SK-N-SH treated with all-trans-retinoic acid at 6 μM for 48 hours (cell line): ENCODE measurements around the gene JPH3.

Source experiments
- ATAC-seq: fragments of 200-7000 bp; cut with Tn5 transposase; 3 replicates; pipeline ENCODE4 v1.9.1; 2020; ENCODE audit warnings: mild to moderate bottlenecking, moderate library complexity
- ARNTL ChIP-seq: fragments of 450-650 bp; formaldehyde crosslinking; IDR thresholded peaks from 2 replicates; pipeline ENCODE4 v1.5.0; 2020; ENCODE audit warnings: low read depth, mild to moderate bottlenecking, moderate library complexity, borderline replicate concordance
- BACH2 ChIP-seq: fragments of 250-450 bp; sonication (Bioruptor Pico); IDR thresholded peaks from 2 replicates; pipeline ENCODE4 v1.9.0; 2021; ENCODE audit warnings: mild to moderate bottlenecking, borderline replicate concordance
- CSDC2 ChIP-seq: fragments of 250-450 bp; sonication (Bioruptor Pico); IDR thresholded peaks from 2 replicates; pipeline ENCODE4 v1.5.0; 2020; ENCODE audit warnings: mild to moderate bottlenecking, moderate library complexity
- ESRRG ChIP-seq: fragments of 250-450 bp; sonication (Bioruptor Pico); IDR thresholded peaks from 2 replicates; pipeline ENCODE4 v1.6.1; 2021; ENCODE audit warnings: mild to moderate bottlenecking
- ISL1 ChIP-seq: fragments of 250-450 bp; sonication (Bioruptor Pico); IDR thresholded peaks from 2 replicates; pipeline ENCODE4 v2.1.2; 2022; ENCODE audit warnings: mild to moderate bottlenecking, moderate library complexity
- OSR1 ChIP-seq: fragments of 250-450 bp; sonication (Bioruptor Pico); IDR thresholded peaks from 2 replicates; pipeline ENCODE4 v1.8.0; 2022; ENCODE audit warnings: moderate library complexity, mild to moderate bottlenecking, inconsistent platforms
- RARB ChIP-seq: fragments of 250-450 bp; sonication (Bioruptor Pico); IDR thresholded peaks from 2 replicates; pipeline ENCODE4 v1.8.0; 2021; ENCODE audit warnings: mild to moderate bottlenecking, moderate library complexity
- SNAI2 ChIP-seq: fragments of 250-450 bp; sonication (Bioruptor Pico); IDR thresholded peaks from 2 replicates; pipeline ENCODE4 v1.5.0; 2020; ENCODE audit warnings: mild to moderate bottlenecking, moderate library complexity
- TCF4 ChIP-seq: fragments of 250-450 bp; sonication (Bioruptor Pico); IDR thresholded peaks from 2 replicates; pipeline ENCODE4 v1.8.0; 2021; ENCODE audit warnings: mild to moderate bottlenecking, moderate library complexity, borderline replicate concordance
- TOX ChIP-seq: fragments of 250-450 bp; sonication (Bioruptor Pico); IDR thresholded peaks from 2 replicates; pipeline ENCODE4 v1.8.0; 2021; ENCODE audit warnings: mild to moderate bottlenecking, moderate library complexity, borderline replicate concordance
- ZC3H10 ChIP-seq: fragments of 250-450 bp; sonication (Bioruptor Pico); IDR thresholded peaks from 2 replicates; pipeline ENCODE4 v1.5.1; 2021; ENCODE audit warnings: mild to moderate bottlenecking, moderate library complexity
- ZFP3 ChIP-seq: fragments of 250-450 bp; sonication (Bioruptor Pico); IDR thresholded peaks from 2 replicates; pipeline ENCODE4 v1.5.0; 2020; ENCODE audit warnings: mild to moderate bottlenecking, moderate library complexity
- ZFP30 ChIP-seq: fragments of 450-650 bp; formaldehyde crosslinking; IDR thresholded peaks from 2 replicates; pipeline ENCODE4 v1.5.0; 2022; ENCODE audit warnings: mild to moderate bottlenecking, moderate library complexity
- ZNF565 ChIP-seq: fragments of 450-650 bp; formaldehyde crosslinking; conservative IDR thresholded peaks from 2 replicates; pipeline ENCODE4 v1.5.0; 2020; ENCODE audit warnings: low read depth, mild to moderate bottlenecking, moderate library complexity
- ZNF70 ChIP-seq: fragments of 450-650 bp; formaldehyde crosslinking; IDR thresholded peaks from 2 replicates; pipeline ENCODE4 v1.5.0; 2020; ENCODE audit warnings: mild to moderate bottlenecking, moderate library complexity
- ZNF8 ChIP-seq: fragments of 450-650 bp; formaldehyde crosslinking; IDR thresholded peaks from 2 replicates; pipeline ENCODE4 v1.5.0; 2020; ENCODE audit warnings: mild to moderate bottlenecking, moderate library complexity
- TF ChIP-seq, protein P1 (sequence below): fragments of 250-450 bp; sonication (Bioruptor Pico); IDR thresholded peaks from 2 replicates; pipeline ENCODE4 v1.8.0; 2021; ENCODE audit warnings: low read depth, mild to moderate bottlenecking, moderate library complexity, borderline replicate concordance
- TF ChIP-seq, protein P2 (sequence below): fragments of 250-450 bp; sonication (Bioruptor Pico); IDR thresholded peaks from 2 replicates; pipeline ENCODE4 v1.5.1; 2020; ENCODE audit warnings: low read depth, mild to moderate bottlenecking, moderate library complexity
- TF ChIP-seq, protein P3 (sequence below): fragments of 250-450 bp; sonication (Bioruptor Pico); IDR thresholded peaks from 2 replicates; pipeline ENCODE4 v1.5.0; 2020; ENCODE audit warnings: mild to moderate bottlenecking, moderate library complexity
- TF ChIP-seq, protein P4 (sequence below): fragments of 250-450 bp; sonication (Bioruptor Pico); IDR thresholded peaks from 2 replicates; pipeline ENCODE4 v1.5.1; 2021; ENCODE audit warnings: mild to moderate bottlenecking, moderate library complexity
- TF ChIP-seq, protein P5 (sequence below): fragments of 250-450 bp; sonication (Bioruptor Pico); IDR thresholded peaks from 2 replicates; pipeline ENCODE4 v1.8.0; 2020; ENCODE audit warnings: mild to moderate bottlenecking, moderate library complexity, borderline replicate concordance

Gene JPH3

DNA sequence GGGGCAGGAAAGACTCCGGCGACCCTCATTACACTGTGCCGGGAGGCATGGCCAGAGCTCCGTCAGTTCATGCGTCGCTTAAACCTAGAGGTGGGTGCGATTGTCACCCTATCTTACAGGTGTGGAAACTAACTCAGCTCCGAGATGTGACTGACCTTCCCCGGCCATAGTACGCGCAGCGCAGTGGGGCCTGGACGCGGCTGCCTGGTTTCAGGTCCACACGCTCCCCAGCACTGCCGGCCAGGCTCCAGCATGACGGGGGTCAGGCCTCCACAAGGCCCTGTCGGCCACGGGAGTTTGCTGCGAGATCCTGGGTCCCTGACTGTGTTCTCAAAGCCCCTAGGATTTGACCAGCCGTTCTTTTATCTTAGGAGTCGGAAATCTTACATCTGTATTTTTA, 34.4 kb downstream of the JPH3 start (continued):
- TF ChIP-seq, protein P1, sequence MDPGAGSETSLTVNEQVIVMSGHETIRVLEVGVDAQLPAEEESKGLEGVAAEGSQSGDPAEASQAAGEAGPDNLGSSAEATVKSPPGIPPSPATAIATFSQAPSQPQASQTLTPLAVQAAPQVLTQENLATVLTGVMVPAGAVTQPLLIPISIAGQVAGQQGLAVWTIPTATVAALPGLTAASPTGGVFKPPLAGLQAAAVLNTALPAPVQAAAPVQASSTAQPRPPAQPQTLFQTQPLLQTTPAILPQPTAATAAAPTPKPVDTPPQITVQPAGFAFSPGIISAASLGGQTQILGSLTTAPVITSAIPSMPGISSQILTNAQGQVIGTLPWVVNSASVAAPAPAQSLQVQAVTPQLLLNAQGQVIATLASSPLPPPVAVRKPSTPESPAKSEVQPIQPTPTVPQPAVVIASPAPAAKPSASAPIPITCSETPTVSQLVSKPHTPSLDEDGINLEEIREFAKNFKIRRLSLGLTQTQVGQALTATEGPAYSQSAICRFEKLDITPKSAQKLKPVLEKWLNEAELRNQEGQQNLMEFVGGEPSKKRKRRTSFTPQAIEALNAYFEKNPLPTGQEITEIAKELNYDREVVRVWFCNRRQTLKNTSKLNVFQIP (CRISPR knock-in tag), result no peak
- TF ChIP-seq, protein P2, sequence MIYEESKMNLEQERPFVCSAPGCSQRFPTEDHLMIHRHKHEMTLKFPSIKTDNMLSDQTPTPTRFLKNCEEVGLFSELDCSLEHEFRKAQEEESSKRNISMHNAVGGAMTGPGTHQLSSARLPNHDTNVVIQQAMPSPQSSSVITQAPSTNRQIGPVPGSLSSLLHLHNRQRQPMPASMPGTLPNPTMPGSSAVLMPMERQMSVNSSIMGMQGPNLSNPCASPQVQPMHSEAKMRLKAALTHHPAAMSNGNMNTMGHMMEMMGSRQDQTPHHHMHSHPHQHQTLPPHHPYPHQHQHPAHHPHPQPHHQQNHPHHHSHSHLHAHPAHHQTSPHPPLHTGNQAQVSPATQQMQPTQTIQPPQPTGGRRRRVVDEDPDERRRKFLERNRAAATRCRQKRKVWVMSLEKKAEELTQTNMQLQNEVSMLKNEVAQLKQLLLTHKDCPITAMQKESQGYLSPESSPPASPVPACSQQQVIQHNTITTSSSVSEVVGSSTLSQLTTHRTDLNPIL, result no peak

DNA sequence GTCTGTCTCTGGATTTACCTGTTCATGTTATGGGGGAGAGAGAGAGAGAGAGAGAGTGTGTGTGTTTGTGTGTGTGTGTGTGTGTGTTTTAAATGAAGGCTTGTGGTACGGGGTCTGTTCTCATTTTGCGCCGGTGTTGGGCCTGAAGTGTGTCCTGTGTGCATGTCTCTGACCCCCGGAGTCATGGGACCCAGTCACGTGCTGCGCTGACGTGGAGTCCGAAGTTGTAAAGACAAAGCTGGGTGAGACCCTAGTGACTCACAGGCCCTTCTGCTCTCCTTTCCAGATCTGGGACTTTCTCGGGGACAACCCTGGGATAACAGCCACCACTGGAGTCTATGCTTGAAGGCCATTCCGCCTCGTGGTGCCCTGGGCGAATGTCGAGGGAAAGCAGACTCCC, 35.0 kb downstream of the JPH3 start:
- TF ChIP-seq, protein P3, sequence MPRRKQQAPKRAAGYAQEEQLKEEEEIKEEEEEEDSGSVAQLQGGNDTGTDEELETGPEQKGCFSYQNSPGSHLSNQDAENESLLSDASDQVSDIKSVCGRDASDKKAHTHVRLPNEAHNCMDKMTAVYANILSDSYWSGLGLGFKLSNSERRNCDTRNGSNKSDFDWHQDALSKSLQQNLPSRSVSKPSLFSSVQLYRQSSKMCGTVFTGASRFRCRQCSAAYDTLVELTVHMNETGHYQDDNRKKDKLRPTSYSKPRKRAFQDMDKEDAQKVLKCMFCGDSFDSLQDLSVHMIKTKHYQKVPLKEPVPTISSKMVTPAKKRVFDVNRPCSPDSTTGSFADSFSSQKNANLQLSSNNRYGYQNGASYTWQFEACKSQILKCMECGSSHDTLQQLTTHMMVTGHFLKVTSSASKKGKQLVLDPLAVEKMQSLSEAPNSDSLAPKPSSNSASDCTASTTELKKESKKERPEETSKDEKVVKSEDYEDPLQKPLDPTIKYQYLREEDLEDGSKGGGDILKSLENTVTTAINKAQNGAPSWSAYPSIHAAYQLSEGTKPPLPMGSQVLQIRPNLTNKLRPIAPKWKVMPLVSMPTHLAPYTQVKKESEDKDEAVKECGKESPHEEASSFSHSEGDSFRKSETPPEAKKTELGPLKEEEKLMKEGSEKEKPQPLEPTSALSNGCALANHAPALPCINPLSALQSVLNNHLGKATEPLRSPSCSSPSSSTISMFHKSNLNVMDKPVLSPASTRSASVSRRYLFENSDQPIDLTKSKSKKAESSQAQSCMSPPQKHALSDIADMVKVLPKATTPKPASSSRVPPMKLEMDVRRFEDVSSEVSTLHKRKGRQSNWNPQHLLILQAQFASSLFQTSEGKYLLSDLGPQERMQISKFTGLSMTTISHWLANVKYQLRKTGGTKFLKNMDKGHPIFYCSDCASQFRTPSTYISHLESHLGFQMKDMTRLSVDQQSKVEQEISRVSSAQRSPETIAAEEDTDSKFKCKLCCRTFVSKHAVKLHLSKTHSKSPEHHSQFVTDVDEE (CRISPR knock-in tag), result no peak
- no peak for TF ChIP-seq ZC3H10 (CRISPR knock-in tag)
- ATAC-seq, result no peak

DNA sequence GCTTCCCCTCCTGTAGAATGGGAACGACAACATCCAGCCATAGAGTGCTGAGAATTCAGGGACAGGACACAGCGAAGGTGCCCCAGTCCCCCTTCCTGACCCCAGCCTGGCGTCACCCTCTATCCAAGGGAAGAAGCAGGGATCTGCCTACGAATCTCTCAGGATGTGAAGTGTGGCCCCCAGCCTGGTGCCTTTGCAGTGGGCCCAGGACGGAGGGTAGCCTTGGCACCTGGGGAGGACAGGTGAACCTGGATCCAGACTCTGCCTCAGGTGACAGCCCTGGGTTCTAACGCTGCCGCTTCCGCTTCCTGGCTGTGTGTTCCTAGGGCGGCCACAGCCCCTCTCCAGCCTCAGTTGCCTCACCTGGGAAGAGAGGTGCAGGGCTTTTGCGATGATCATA, 36.4 kb downstream of the JPH3 start:
- TF ChIP-seq, protein P1 (CRISPR knock-in tag), result no peak
- TF ChIP-seq, protein P4, sequence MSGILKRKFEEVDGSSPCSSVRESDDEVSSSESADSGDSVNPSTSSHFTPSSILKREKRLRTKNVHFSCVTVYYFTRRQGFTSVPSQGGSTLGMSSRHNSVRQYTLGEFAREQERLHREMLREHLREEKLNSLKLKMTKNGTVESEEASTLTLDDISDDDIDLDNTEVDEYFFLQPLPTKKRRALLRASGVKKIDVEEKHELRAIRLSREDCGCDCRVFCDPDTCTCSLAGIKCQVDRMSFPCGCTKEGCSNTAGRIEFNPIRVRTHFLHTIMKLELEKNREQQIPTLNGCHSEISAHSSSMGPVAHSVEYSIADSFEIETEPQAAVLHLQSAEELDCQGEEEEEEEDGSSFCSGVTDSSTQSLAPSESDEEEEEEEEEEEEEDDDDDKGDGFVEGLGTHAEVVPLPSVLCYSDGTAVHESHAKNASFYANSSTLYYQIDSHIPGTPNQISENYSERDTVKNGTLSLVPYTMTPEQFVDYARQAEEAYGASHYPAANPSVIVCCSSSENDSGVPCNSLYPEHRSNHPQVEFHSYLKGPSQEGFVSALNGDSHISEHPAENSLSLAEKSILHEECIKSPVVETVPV, result no peak
- TF ChIP-seq OSR1 (no peak), ZFP30 (CRISPR knock-in tag) (no peak), ZNF8 (CRISPR knock-in tag) (no peak), ZC3H10 (CRISPR knock-in tag) (no peak), CSDC2 (CRISPR knock-in tag) (no peak), BACH2 (CRISPR knock-in tag) (no peak), ZFP3 (CRISPR knock-in tag) (no peak), ISL1 (CRISPR knock-in tag) (no peak), TOX (no peak), ZNF70 (no peak), ARNTL (CRISPR knock-in tag) (no peak), TCF4 (CRISPR knock-in tag) (no peak), ZNF565 (CRISPR knock-in tag) (no peak), RARB (CRISPR knock-in tag) (no peak), SNAI2 (CRISPR knock-in tag) (no peak), ESRRG (CRISPR knock-in tag) (no peak)
- TF ChIP-seq, protein P3 (CRISPR knock-in tag), result no peak
- TF ChIP-seq, protein P5, sequence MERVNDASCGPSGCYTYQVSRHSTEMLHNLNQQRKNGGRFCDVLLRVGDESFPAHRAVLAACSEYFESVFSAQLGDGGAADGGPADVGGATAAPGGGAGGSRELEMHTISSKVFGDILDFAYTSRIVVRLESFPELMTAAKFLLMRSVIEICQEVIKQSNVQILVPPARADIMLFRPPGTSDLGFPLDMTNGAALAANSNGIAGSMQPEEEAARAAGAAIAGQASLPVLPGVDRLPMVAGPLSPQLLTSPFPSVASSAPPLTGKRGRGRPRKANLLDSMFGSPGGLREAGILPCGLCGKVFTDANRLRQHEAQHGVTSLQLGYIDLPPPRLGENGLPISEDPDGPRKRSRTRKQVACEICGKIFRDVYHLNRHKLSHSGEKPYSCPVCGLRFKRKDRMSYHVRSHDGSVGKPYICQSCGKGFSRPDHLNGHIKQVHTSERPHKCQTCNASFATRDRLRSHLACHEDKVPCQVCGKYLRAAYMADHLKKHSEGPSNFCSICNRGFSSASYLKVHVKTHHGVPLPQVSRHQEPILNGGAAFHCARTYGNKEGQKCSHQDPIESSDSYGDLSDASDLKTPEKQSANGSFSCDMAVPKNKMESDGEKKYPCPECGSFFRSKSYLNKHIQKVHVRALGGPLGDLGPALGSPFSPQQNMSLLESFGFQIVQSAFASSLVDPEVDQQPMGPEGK, result no peak
- TF ChIP-seq, all 23 proteins: peak for 0
- no peak for ATAC-seq
